Measurements from ENCODE around the gene C8G. TPM values are rescaled to one million over a fixed set of nuclear protein-coding genes. Genes with fewer than 3 reads are reported as not detected.

C8G gene
- total and polyA plus RNA-seq, 9 of the 15 experiments (the other 6 are each of a cell fraction or from before 2014, with no cell fraction given) = 0.35 to 5.9 (median 2.7) TPM; not detected in 2

GRCh38 chr9:136964171-136964689 is 19.2 kb downstream of the C8G start (continued):
- TF ChIP-seq POLR3G (IDR thresholded peaks at IDR 0.05; ENCODE audit: extremely low read depth, insufficient read length, insufficient replicate concordance) (no peak), ZBTB43 (CRISPR knock-in tag; IDR thresholded peaks at IDR 0.05) (no peak), FOXK2 (conservative IDR thresholded peaks at IDR 0.05 in 1 of 2, IDR thresholded peaks at IDR 0.05 in 1 of 2; ENCODE audit: low read depth in 2 of 2) (no peak), MTA3 (IDR thresholded peaks at IDR 0.05; ENCODE audit: borderline replicate concordance) (peak; percentile 19; the same call in 1 of the 2 replicates), ZBTB1 (CRISPR knock-in tag; IDR thresholded peaks at IDR 0.05; ENCODE audit: borderline replicate concordance, low read depth) (no peak), ZFPM2 (CRISPR knock-in tag; IDR thresholded peaks at IDR 0.05) (no peak), ZC3H11A (IDR thresholded peaks at IDR 0.05; ENCODE audit: low read depth, low read length) (no peak), POLR2G (IDR thresholded peaks at IDR 0.05; ENCODE audit: low read depth, low read length) (peak; percentile 57), ZNF780A (CRISPR knock-in tag; IDR thresholded peaks at IDR 0.05) (no peak), ZNF740 (CRISPR knock-in tag; IDR thresholded peaks at IDR 0.05) (no peak; the same call in 1 of the 2 replicates), ZNF740 (tag; IDR thresholded peaks at IDR 0.05) (no peak), ETV6 (IDR thresholded peaks at IDR 0.05; ENCODE audit: borderline replicate concordance in 1 of 2, low read depth in 2 of 2, low read length in 1 of 2) (no peak), ETV6 (CRISPR knock-in tag; IDR thresholded peaks at IDR 0.05; ENCODE audit: borderline replicate concordance) (no peak), PRPF4 (IDR thresholded peaks at IDR 0.05; ENCODE audit: insufficient read depth, low read depth, low read length, poor library complexity, severe bottlenecking) (no peak), ZNF398 (CRISPR knock-in tag; IDR thresholded peaks at IDR 0.05) (no peak), ZNF79 (CRISPR knock-in tag; IDR thresholded peaks at IDR 0.05; ENCODE audit: low read depth) (no peak), ILK (tag; IDR thresholded peaks at IDR 0.05; ENCODE audit: borderline replicate concordance, low read depth) (no peak), ZNF143 (CRISPR knock-in tag; IDR thresholded peaks at IDR 0.05) (no peak), YY1 (IDR thresholded peaks at IDR 0.05; ENCODE audit: borderline replicate concordance in 1 of 3, control insufficient read depth in 1 of 3, extremely low read depth in 1 of 3, insufficient read depth in 3 of 3, insufficient read length in 1 of 3, insufficient replicate concordance in 2 of 3, low read depth in 1 of 3, low read length in 2 of 3) (peak in 1 of 3 experiments; percentile 11), ZBTB7A (IDR thresholded peaks at IDR 0.05; ENCODE audit: borderline replicate concordance, control insufficient read depth, low read depth, low read length) (peak; percentile 49; the same call in 1 of the 2 replicates)
- TF ChIP-seq, protein P1, sequence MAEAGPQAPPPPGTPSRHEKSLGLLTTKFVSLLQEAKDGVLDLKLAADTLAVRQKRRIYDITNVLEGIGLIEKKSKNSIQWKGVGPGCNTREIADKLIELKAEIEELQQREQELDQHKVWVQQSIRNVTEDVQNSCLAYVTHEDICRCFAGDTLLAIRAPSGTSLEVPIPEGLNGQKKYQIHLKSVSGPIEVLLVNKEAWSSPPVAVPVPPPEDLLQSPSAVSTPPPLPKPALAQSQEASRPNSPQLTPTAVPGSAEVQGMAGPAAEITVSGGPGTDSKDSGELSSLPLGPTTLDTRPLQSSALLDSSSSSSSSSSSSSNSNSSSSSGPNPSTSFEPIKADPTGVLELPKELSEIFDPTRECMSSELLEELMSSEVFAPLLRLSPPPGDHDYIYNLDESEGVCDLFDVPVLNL (CRISPR knock-in tag; IDR thresholded peaks at IDR 0.05; ENCODE audit: low read depth) = no peak
